ENCODE measurements around the gene MGAT3. TPM values are rescaled to one million over a fixed set of nuclear protein-coding genes. Genes with fewer than 3 reads are reported as not detected.

MGAT3 gene
- total and polyA plus RNA-seq, 2 experiments from 2014 or later: 7.0 to 20.0 TPM

- H3K79me2 ChIP-seq: no peaks in the 10 kb centered on the region
- WGBS (ENCODE audit: low lambda C conversion rate, missing lambda C conversion rate): 86% methylated on average over 6 of the region's 6 CpGs
- H3K36me3 ChIP-seq (replicated peaks; ENCODE audit: insufficient read depth, low read depth): no peaks in the 10 kb centered on the region
- no peak overlapping the region for H3K4me3 ChIP-seq
- no peaks in the 10 kb centered on the region for H3K9me2 ChIP-seq (replicated peaks; ENCODE audit: insufficient read depth)
- no peaks in the 10 kb centered on the region for H4K20me1 ChIP-seq (ENCODE audit: insufficient read depth, poor library complexity, severe bottlenecking)
- TF ChIP-seq CTCF (IDR thresholded peaks at IDR 0.05; ENCODE audit: poor library complexity) (no peak), EZH2phosphoT487 (IDR thresholded peaks at IDR 0.05; ENCODE audit: low read depth, severe bottlenecking, unreplicated experiment) (no peak), EZH2 (IDR thresholded peaks at IDR 0.05; ENCODE audit: borderline replicate concordance) (no peak)
- H3K9me3 ChIP-seq (ENCODE audit: low read depth): no peaks in the 10 kb centered on the region
- H2AFZ ChIP-seq: no peak overlapping the region
- DNase-seq (ENCODE audit: low spot score): no peak
- no peak overlapping the region for H3K27ac ChIP-seq
- no peaks in the 10 kb centered on the region for H3K27me3 ChIP-seq
- H3K4me2 ChIP-seq: no peak overlapping the region
- peaks cover 5% of the 10 kb centered on the region for H3K4me1 ChIP-seq (ENCODE audit: insufficient read depth)
These were observed 13.4 kb upstream of the MGAT3 start for GRCh38 chr22:39443398-39443797.

- DNase-seq (ENCODE audit: low spot score): no peak
- no peaks in the 10 kb centered on the region for H3K27me3 ChIP-seq
- WGBS (ENCODE audit: low lambda C conversion rate, missing lambda C conversion rate): 95% methylated on average over 7 of the region's 7 CpGs
These were observed 12.5 kb upstream of the MGAT3 start for GRCh38 chr22:39444247-39444800.

GRCh38 chr22:39444937-39445465 lies 11.8 kb upstream of the MGAT3 start:
- H3K4me3 ChIP-seq: no peak overlapping the region
- no peak for TF ChIP-seq EZH2 (IDR thresholded peaks at IDR 0.05; ENCODE audit: borderline replicate concordance)
- no peak for TF ChIP-seq CTCF (IDR thresholded peaks at IDR 0.05; ENCODE audit: poor library complexity)
- TF ChIP-seq EZH2phosphoT487 (IDR thresholded peaks at IDR 0.05; ENCODE audit: low read depth, severe bottlenecking, unreplicated experiment): no peak
- no peaks in the 10 kb centered on the region for H3K27me3 ChIP-seq
- H3K27ac ChIP-seq: no peak overlapping the region
- DNase-seq (ENCODE audit: low spot score): no peak
- H3K79me2 ChIP-seq: no peaks in the 10 kb centered on the region
- peaks cover 11% of the 10 kb centered on the region for H3K4me1 ChIP-seq (ENCODE audit: insufficient read depth)
- no peaks in the 10 kb centered on the region for H4K20me1 ChIP-seq (ENCODE audit: insufficient read depth, poor library complexity, severe bottlenecking)
- H3K4me2 ChIP-seq: no peak overlapping the region
- H3K9me3 ChIP-seq (ENCODE audit: low read depth): no peaks in the 10 kb centered on the region
- no peaks in the 10 kb centered on the region for H3K9me2 ChIP-seq (replicated peaks; ENCODE audit: insufficient read depth)
- no peaks in the 10 kb centered on the region for H3K36me3 ChIP-seq (replicated peaks; ENCODE audit: insufficient read depth, low read depth)
- 94% methylated on average over 11 of the region's 11 CpGs for WGBS (ENCODE audit: low lambda C conversion rate, missing lambda C conversion rate)
- H2AFZ ChIP-seq: no peak overlapping the region

More at GRCh38 chr22:39444247-39444800, 12.5 kb upstream of the MGAT3 start:
- H3K4me3 ChIP-seq: no peak overlapping the region
- H3K4me1 ChIP-seq (ENCODE audit: insufficient read depth): peaks cover 11% of the 10 kb centered on the region
- H3K27ac ChIP-seq: no peak overlapping the region
- H3K4me2 ChIP-seq: no peak overlapping the region
- H4K20me1 ChIP-seq (ENCODE audit: insufficient read depth, poor library complexity, severe bottlenecking): no peaks in the 10 kb centered on the region
- no peaks in the 10 kb centered on the region for H3K79me2 ChIP-seq
- TF ChIP-seq EZH2 (IDR thresholded peaks at IDR 0.05; ENCODE audit: borderline replicate concordance) (no peak), EZH2phosphoT487 (IDR thresholded peaks at IDR 0.05; ENCODE audit: low read depth, severe bottlenecking, unreplicated experiment) (no peak)
- H3K36me3 ChIP-seq (replicated peaks; ENCODE audit: insufficient read depth, low read depth): no peaks in the 10 kb centered on the region
- no peaks in the 10 kb centered on the region for H3K9me2 ChIP-seq (replicated peaks; ENCODE audit: insufficient read depth)
- H2AFZ ChIP-seq: no peak overlapping the region
- H3K9me3 ChIP-seq (ENCODE audit: low read depth): no peaks in the 10 kb centered on the region

GRCh38 chr22:39445678-39446077 lies 11.1 kb upstream of the MGAT3 start:
- WGBS (ENCODE audit: low lambda C conversion rate, missing lambda C conversion rate): 92% methylated on average over 9 of the region's 9 CpGs
- H3K4me1 ChIP-seq (ENCODE audit: insufficient read depth): peaks cover 11% of the 10 kb centered on the region
- H3K9me2 ChIP-seq (replicated peaks; ENCODE audit: insufficient read depth): no peaks in the 10 kb centered on the region
- H3K4me3 ChIP-seq: no peak overlapping the region
- H3K27me3 ChIP-seq: no peaks in the 10 kb centered on the region
- H4K20me1 ChIP-seq (ENCODE audit: insufficient read depth, poor library complexity, severe bottlenecking): no peaks in the 10 kb centered on the region
- no peak for DNase-seq (ENCODE audit: low spot score)
- H3K79me2 ChIP-seq: no peaks in the 10 kb centered on the region
- H3K27ac ChIP-seq: peak overlapping the region; percentile 34
- no peak overlapping the region for H3K4me2 ChIP-seq
- no peak for TF ChIP-seq EZH2 (IDR thresholded peaks at IDR 0.05; ENCODE audit: borderline replicate concordance)
- no peak for TF ChIP-seq EZH2phosphoT487 (IDR thresholded peaks at IDR 0.05; ENCODE audit: low read depth, severe bottlenecking, unreplicated experiment)
- TF ChIP-seq CTCF (IDR thresholded peaks at IDR 0.05; ENCODE audit: poor library complexity): no peak
- H2AFZ ChIP-seq: no peak overlapping the region
- H3K36me3 ChIP-seq (replicated peaks; ENCODE audit: insufficient read depth, low read depth): no peaks in the 10 kb centered on the region
- H3K9me3 ChIP-seq (ENCODE audit: low read depth): no peaks in the 10 kb centered on the region
